Fibroblast of skin of scalp (primary cell): ENCODE results near the gene RFX3.

ENCODE experiments used
- DNase-seq: peaks from one replicate; pipeline ENCODE4 v3.0.0-alpha.2; 2013

RFX3 gene

GRCh38 chr9:3431890-3432289 lies 93.9 kb downstream of the RFX3 start:
- no peak for DNase-seq

GRCh38 chr9:3419893-3420292 lies 105.9 kb downstream of the RFX3 start:
- no peak for DNase-seq

DNA sequence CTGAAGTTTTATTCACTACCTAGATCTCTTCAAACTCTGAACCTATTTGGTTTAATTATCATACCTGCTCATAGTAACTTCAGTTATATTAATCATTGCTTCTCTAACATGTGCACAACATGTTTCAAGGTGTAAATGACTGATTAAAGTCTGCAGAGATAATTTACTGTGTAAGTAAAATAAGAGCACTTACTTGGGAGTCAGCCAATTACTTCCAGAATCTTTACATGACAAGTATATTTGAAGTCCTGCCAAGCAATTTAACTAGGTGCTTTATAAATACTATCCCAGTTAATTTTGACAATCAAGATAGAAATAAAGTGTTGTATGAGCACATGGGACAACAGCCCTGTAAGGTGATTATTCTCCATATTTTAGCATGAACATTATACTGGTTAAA lies 109.9 kb downstream of the RFX3 start:
- no peak for DNase-seq

- DNase-seq: no peak
Measured at GRCh38 chr9:3413984-3414383, 111.8 kb downstream of the RFX3 start.

DNA sequence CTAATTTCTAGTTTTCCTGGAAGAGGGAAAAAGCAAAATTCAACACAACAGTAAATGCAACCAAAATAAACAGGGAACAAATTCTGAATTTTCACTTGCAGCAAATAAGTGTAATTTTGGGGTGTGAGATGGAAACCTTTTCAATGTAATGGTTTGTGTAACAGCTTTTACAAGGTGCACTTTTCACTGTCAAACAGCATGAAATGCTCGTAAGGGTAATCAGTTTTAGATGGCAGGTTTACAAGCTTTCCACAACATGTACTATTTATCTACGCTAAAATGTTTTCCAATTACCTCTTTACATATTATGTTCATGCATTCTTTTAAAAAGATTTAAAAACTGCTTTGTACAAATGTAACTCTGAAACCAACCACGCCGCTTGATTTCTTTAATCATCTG lies 115.3 kb downstream of the RFX3 start:
- no peak for DNase-seq

DNA sequence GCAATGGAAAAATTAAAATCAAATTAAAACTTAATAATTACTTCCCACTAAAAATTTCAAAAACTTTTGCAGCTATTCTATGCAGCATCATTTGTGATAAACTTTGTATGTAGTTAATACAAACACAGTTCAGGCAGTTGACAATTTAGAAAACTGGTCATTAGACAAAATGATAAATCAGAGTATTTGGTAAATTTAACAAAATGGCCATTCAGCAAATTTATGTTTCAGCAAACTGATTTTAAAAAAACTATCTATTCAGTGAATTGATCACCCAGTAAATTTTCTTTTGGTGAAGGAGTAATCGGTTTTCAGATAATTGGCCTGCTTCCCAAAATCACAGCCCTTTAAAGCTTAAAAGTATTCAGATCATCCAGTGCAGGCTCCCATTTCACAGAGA lies 116.3 kb downstream of the RFX3 start:
- DNase-seq: no peak

- DNase-seq: no peak
Measured at GRCh38 chr9:3403315-3403714, 122.5 kb downstream of the RFX3 start.

GRCh38 chr9:3401221-3401954 lies 124.4 kb downstream of the RFX3 start:
- DNase-seq: no peak

DNA sequence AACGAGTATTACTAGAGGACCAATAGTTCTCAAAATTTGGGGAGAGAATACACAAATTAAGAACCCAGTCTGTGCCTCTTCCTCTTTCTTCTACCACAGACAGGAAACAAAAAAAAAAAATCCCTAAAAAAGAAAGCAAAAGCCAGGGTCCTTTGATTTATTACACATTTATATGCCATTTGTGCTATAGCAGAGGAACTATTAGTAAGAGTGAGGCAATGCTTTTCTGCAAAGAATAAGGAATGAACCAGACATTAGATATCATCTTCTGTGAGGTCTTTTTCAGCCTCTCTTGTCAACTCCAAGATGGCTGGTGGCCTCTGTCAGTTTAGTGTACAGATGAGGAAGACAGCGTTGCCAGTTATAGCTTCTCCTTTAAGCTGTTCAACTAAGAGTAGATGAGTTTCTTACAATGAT lies 127.6 kb downstream of the RFX3 start:
- no peak for DNase-seq

- DNase-seq: no peak
Measured at GRCh38 chr9:3397766-3398165, 128.0 kb downstream of the RFX3 start.

DNA sequence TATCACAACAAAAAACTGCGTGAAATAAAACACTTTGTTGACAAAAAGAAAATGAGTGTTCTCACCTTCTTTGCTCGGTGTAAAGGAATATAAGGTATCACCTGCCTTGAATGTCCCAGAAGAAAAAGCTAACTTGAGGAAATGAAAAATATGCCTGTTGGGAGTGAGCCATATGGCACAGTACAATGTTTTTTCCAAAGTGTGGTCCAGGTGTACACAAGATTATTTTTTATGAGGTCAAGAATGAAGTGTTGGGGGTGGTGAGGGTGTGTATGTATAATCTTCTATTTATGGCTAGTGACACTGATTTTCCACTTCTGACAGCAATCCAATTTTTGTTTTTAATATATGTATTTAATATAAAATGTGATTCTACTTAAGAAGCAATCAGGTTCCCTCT lies 134.4 kb downstream of the RFX3 start:
- DNase-seq: no peak

GRCh38 chr9:3386753-3387152 lies 139.0 kb downstream of the RFX3 start:
- no peak for DNase-seq

DNA sequence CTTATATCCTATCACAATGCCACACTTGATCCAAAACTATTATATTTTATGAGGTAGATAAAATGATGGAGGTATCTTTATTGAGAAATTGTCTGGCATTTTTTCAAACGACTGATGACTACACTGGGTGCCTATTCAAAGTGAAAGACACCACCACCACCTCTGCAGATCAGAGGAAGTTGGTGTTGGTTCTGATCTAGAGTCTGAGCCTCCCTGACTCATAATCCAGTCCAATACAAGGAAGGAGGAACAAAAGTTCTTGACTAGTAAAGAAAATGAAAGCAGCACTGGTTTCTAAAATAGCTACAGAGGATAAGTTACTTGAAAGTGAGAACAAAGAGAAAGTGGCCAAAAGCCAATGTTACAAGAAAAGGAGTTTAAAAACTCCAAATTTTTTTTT lies 139.9 kb downstream of the RFX3 start:
- no peak for DNase-seq

GRCh38 chr9:3371842-3372241 lies 154.0 kb downstream of the RFX3 start:
- no peak for DNase-seq

DNA sequence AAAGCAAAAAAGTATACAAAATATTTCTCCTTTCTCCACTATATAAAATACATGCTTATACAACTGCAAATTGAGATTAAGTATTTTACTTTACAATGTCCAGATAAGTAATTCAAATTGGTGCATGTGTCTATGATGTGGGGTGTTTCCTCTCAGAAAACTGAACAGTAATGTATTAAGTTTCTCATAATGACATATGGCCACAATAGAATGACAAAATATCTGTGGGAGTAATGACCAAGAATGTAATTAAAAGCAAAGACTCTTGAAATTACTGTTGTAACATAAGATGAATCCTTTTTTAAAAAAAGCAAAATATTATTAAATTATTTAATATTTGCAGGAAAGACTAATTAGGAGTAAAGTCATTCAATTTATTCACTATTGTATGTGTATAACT lies 155.1 kb downstream of the RFX3 start:
- no peak for DNase-seq

DNA sequence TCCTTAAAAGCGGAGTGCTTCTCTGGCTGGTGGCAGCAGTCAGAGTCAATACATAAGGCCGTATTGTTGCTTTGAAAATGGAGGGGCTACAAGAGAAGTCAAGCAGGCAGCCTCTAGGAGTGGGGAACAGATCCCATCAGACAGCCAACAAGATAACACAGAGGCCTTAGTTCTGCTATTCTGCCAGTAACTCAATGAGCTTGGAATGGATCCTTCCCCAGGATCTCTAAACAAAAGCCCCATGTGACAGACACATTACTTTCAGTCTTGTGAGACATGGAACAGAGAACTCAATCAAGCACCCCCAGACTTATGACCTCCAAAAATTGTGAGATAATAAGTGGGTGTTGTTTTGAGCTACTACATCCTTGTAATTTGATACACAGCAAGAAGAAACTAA lies 158.6 kb downstream of the RFX3 start:
- DNase-seq: no peak

DNA sequence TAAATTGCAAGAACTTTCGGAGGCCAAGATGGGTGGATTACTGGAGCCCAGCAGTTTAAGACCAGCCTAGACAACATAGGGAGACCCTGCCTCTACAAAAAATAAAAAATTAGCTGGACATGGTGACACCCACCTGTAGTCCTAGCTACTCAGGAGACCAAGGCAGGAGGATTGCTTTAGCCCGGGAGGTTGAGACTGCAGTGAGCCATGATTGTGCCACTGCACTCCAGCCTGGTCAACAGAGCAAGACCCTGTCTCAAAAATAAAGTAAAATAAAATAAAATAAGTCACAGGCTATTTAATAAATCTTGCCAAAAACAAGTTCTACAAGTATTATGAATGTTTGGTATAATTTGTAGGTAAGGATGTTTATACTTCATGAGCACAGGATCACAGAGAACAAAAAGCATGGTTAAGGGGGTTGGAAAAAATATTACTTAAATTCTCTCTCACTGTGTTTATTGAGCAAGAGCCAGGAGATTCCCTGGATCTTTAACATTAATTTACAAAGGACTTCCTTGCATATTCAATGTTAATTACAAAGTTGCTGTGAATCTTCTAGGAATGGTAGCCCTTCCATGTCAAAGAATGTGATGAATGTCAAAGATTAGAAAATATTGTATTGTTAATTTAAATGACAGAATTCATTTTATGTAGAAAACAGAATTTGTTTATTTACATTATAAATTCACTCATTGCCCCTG lies 164.0 kb downstream of the RFX3 start:
- no peak for DNase-seq

- DNase-seq: no peak
Measured at GRCh38 chr9:3361116-3361515, 164.7 kb downstream of the RFX3 start.

GRCh38 chr9:3360245-3360644 lies 165.6 kb downstream of the RFX3 start:
- DNase-seq: no peak

DNA sequence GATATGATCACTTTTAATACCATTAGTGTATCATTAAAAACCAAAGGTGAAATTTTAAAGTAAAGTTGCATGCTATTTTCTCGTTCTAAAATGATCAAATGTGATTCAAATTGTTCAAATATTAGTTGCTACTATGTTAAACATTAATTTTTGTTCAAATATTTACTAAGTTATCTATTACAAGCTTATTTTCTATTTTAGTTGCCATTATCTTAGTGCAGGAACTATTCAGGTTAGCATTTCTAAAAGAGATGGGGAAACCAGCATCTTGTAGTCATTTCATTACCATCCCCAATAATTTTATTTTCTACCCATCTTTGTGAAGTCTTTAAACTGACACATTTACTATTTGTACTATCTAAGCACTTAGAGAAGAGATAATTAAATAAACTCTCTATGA lies 166.0 kb downstream of the RFX3 start:
- no peak for DNase-seq

GRCh38 chr9:3359048-3359692 lies 166.6 kb downstream of the RFX3 start:
- no peak for DNase-seq

DNA sequence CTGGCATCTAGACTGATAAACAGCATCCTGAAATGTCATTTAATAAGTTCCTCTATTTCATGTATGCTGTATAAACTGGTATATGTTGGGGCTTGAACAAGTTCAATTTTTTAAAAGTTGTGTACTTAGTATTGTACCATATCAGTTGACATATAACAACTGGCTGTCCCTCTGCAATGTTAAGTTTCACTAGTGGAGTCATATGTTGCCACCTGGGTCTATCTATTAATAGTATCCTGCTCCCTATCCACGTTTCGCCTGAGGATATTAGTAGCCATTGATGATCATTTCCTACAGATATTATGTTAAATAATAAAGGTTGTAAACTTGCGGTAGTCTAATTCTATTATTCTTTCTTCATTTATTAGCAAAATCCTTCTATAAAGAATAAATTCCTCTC lies 177.6 kb downstream of the RFX3 start:
- DNase-seq: no peak

DNA sequence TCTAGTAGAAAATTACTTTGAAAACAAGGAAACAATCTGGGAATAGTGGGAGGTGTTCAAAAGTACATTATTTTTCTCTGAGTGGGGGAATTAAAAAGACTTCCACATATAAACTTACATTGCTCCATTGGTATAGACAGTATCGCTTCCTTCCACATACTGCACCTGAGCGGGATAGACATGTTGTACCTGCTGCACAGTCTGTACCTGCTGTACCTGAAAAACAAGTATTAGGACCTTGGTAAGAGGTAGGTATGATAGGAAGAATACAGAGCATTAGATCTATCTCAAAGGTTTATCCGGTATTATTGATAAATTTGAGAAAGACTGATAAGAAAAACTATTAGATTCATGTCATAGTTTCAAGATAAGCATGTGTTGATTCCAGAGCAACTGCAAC lies 179.3 kb downstream of the RFX3 start:
- DNase-seq: no peak

- no peak for DNase-seq
Measured at GRCh38 chr9:3343671-3344070, 182.1 kb downstream of the RFX3 start.
